ENCODE measurements around the gene TPO. TPM values are rescaled to one million over a fixed set of nuclear protein-coding genes. Genes with fewer than 3 reads are reported as not detected.

The TPO gene
- total RNA-seq, 1 experiment from 2014 or later = not detected

DNA sequence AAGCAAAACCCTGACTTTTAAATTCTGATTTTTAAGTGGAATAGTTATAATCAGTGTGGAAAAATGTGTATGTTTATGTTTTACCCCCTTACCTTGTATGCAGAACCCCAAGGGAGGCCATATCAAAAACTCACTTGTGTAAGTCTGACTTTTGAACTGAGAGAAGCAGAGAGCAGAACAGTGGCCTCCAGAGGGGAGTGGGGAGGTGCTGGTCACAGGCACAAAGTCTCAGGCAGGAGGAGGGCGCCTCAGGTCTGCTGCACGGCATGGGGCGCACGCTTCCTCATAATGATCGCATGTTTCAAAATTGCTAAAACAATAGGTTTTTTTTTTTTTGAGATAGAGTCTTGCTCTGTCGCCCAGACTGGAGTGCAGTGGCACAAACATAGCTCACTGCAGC is 127.8 kb downstream of the TPO start:
- no peaks in the 10 kb centered on the region for H3F3A ChIP-seq (ENCODE audit: insufficient read depth, low read depth)
- H3K36me3 ChIP-seq (ENCODE audit: low read depth) = no peaks in the 10 kb centered on the region
- no peak overlapping the region for H2AFZ ChIP-seq
- intact Hi-C loops (cut with micrococcal nuclease; ENCODE audit: unreplicated experiment) = loop anchor here (10.0 kb wide), 3 partner anchors 826 to 1006 kb away; partner anchors contain the start of gene TMEM18
- H3K9me3 ChIP-seq (ENCODE audit: insufficient read depth, low read depth) = no peaks in the 10 kb centered on the region
- ChIA-PET POLR2A (ENCODE audit: unreplicated experiment) (no interaction called here), CTCF (no interaction called here)
- BruUV-seq (replicated peaks) = no TSS peak
- no peaks in the 10 kb centered on the region for H4K20me1 ChIP-seq (ENCODE audit: insufficient read depth)
- peaks cover 35% of the 10 kb centered on the region for H3K27me3 ChIP-seq (ENCODE audit: insufficient read depth, low read depth)
- no peak overlapping the region for H3K27ac ChIP-seq
- H3K4me2 ChIP-seq = no peak overlapping the region
- H3K4me1 ChIP-seq (replicated peaks; ENCODE audit: insufficient read depth) = no peaks in the 10 kb centered on the region
- DNase-seq = no peak
- TF ChIP-seq EZH2 (IDR thresholded peaks at IDR 0.05; ENCODE audit: low read depth) = no peak
- TF ChIP-seq, protein P1, sequence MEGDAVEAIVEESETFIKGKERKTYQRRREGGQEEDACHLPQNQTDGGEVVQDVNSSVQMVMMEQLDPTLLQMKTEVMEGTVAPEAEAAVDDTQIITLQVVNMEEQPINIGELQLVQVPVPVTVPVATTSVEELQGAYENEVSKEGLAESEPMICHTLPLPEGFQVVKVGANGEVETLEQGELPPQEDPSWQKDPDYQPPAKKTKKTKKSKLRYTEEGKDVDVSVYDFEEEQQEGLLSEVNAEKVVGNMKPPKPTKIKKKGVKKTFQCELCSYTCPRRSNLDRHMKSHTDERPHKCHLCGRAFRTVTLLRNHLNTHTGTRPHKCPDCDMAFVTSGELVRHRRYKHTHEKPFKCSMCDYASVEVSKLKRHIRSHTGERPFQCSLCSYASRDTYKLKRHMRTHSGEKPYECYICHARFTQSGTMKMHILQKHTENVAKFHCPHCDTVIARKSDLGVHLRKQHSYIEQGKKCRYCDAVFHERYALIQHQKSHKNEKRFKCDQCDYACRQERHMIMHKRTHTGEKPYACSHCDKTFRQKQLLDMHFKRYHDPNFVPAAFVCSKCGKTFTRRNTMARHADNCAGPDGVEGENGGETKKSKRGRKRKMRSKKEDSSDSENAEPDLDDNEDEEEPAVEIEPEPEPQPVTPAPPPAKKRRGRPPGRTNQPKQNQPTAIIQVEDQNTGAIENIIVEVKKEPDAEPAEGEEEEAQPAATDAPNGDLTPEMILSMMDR (conservative IDR thresholded peaks at IDR 0.05) = no peak
- no peaks in the 10 kb centered on the region for H3K79me2 ChIP-seq (ENCODE audit: low read depth)
- no peaks in the 10 kb centered on the region for H3K9me2 ChIP-seq (ENCODE audit: insufficient read depth)
- no peak overlapping the region for H3K4me3 ChIP-seq

DNA sequence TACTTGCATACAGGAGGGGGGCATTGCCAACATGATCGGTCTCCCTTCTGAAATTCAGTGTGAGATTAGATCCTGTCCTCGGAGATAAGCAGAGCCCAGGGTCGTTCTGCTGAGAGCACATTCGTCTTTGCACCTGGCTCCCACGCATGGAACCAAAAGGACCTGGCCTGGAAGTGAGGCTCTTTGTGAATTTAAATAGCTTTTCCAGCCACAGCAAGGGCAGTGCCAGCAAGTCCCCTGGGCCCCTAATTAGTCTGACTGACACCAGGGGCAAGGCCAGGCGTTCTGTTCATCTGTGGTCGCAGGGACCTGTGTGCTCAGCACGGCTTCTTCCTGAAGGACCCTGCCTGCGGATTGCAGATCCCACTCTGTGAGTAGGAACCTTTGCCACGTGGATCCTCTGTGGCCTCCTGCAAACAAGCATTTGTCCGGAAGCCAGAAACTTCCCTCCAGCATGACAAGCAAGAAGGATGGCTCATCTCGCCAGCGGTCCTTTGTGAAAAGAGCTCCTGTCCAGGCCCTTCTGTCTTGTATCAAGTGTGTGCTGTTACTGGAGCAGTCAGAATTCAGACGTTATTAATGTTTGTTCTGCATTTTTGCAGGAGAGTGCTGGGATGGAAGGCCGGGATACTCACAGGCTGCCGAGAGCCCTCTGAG is 128.7 kb downstream of the TPO start:
- H3K36me3 ChIP-seq (ENCODE audit: low read depth) = no peaks in the 10 kb centered on the region
- no peaks in the 10 kb centered on the region for H3K9me3 ChIP-seq (ENCODE audit: insufficient read depth, low read depth)
- H3F3A ChIP-seq (ENCODE audit: insufficient read depth, low read depth) = no peaks in the 10 kb centered on the region
- intact Hi-C loops (cut with micrococcal nuclease; ENCODE audit: unreplicated experiment) = loop anchor here (10.0 kb wide), 3 partner anchors 827 to 1007 kb away; partner anchors contain the start of gene TMEM18
- no peak overlapping the region for H3K4me2 ChIP-seq
- no peaks in the 10 kb centered on the region for H3K9me2 ChIP-seq (ENCODE audit: insufficient read depth)
- H3K4me1 ChIP-seq (replicated peaks; ENCODE audit: insufficient read depth) = no peaks in the 10 kb centered on the region
- no peak overlapping the region for H3K27ac ChIP-seq
- no peak overlapping the region for H3K4me3 ChIP-seq
- no peaks in the 10 kb centered on the region for H4K20me1 ChIP-seq (ENCODE audit: insufficient read depth)
- DNase-seq = no peak
- TF ChIP-seq EZH2 (IDR thresholded peaks at IDR 0.05; ENCODE audit: low read depth) = no peak
- TF ChIP-seq, protein P1 (conservative IDR thresholded peaks at IDR 0.05) = no peak
- CTCF ChIA-PET = interaction anchor here (0.6 kb wide), 1 partner anchor 10 kb away, joined by 3 read pairs; no protein-coding TSS in a partner anchor
- peaks cover 35% of the 10 kb centered on the region for H3K27me3 ChIP-seq (ENCODE audit: insufficient read depth, low read depth)
- BruUV-seq (replicated peaks) = no TSS peak
- POLR2A ChIA-PET (ENCODE audit: unreplicated experiment) = no interaction called here
- no peak overlapping the region for H2AFZ ChIP-seq
- no peaks in the 10 kb centered on the region for H3K79me2 ChIP-seq (ENCODE audit: low read depth)

DNA sequence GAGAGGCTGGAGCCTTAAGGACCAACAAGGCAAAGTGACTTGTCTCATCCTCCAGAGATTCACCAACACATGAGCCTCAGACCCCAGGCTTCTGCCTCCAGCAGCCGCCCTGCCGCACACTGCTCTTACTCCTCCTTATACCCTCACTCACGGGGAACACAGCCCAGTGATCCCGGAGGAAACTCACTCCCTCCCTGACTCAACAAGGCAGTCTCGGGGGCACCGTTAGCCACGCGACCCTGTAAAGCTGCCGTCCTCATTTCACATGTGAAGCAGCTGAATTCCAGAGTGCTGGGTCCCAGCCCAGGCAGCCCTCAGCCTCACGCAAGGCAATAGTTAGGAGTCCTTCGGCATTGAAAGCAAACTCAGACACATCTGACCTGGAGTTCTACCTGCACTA is 129.7 kb downstream of the TPO start:
- intact Hi-C loops (cut with micrococcal nuclease; ENCODE audit: unreplicated experiment) = loop anchor here (10.0 kb wide), 3 partner anchors 828 to 1008 kb away; partner anchors contain the start of gene TMEM18
- H3K4me3 ChIP-seq = no peak overlapping the region
- no peaks in the 10 kb centered on the region for H3F3A ChIP-seq (ENCODE audit: insufficient read depth, low read depth)
- H3K9me2 ChIP-seq (ENCODE audit: insufficient read depth) = no peaks in the 10 kb centered on the region
- no peaks in the 10 kb centered on the region for H3K4me1 ChIP-seq (replicated peaks; ENCODE audit: insufficient read depth)
- H3K27me3 ChIP-seq (ENCODE audit: insufficient read depth, low read depth) = peaks cover 35% of the 10 kb centered on the region
- no TSS peak for BruUV-seq (replicated peaks)
- no peak for DNase-seq
- H3K4me2 ChIP-seq = no peak overlapping the region
- H3K36me3 ChIP-seq (ENCODE audit: low read depth) = no peaks in the 10 kb centered on the region
- no peak for TF ChIP-seq EZH2 (IDR thresholded peaks at IDR 0.05; ENCODE audit: low read depth)
- TF ChIP-seq, protein P1 (conservative IDR thresholded peaks at IDR 0.05) = no peak
- H3K27ac ChIP-seq = no peak overlapping the region
- H3K9me3 ChIP-seq (ENCODE audit: insufficient read depth, low read depth) = no peaks in the 10 kb centered on the region
- CTCF ChIA-PET = interaction anchor here (0.6 kb wide), 1 partner anchor 9 kb away, joined by 3 read pairs; no protein-coding TSS in a partner anchor
- no peaks in the 10 kb centered on the region for H3K79me2 ChIP-seq (ENCODE audit: low read depth)
- no peak overlapping the region for H2AFZ ChIP-seq
- no peaks in the 10 kb centered on the region for H4K20me1 ChIP-seq (ENCODE audit: insufficient read depth)
- POLR2A ChIA-PET (ENCODE audit: unreplicated experiment) = no interaction called here
